Karpas-422 (cell line): ENCODE measurements around the gene DHRS7B. TPM values are rescaled to one million over a fixed set of nuclear protein-coding genes. Genes with fewer than 3 reads are reported as not detected.
"Not testable (repeated sequence)": the region's sequence is repeated elsewhere in the genome, so short reads cannot be mapped to it uniquely, and the experiment has no call there.

ENCODE experiments used
- DNase-seq: peaks from one replicate; pipeline ENCODE4 v3.0.0-alpha.2; 2015
- H2AFZ ChIP-seq: fragments of 200-600 bp; sonication (generic); 2 replicates; pipeline ENCODE4 v1.6.1; 2014; ENCODE audit warnings: antibody characterized with exemption, low read length, mixed read lengths
- H3K27ac ChIP-seq: fragments of 200-600 bp; sonication (generic); 2 replicates; pipeline ENCODE4 v1.5.1; 2014; ENCODE audit warnings: mild to moderate bottlenecking, low read length, moderate library complexity
- H3K27me3 ChIP-seq: fragments of 200-600 bp; sonication (generic); 2 replicates; pipeline ENCODE4 v1.6.1; 2014; ENCODE audit warnings: low read length, mixed read lengths
- H3K36me3 ChIP-seq: fragments of 200-600 bp; sonication (generic); 2 replicates; pipeline ENCODE4 v1.6.1; 2014; ENCODE audit warnings: low read length, mixed read lengths; ENCODE audit not compliant: insufficient read depth
- H3K4me1 ChIP-seq: fragments of 200-600 bp; sonication (generic); 2 replicates; pipeline ENCODE4 v1.6.1; 2014; ENCODE audit warnings: mild to moderate bottlenecking, low read length, mixed read lengths
- H3K4me2 ChIP-seq: fragments of 200-600 bp; sonication (generic); 2 replicates; pipeline ENCODE4 v1.6.1; 2014; ENCODE audit warnings: low read length, low read depth, mild to moderate bottlenecking; ENCODE audit not compliant: poor library complexity, severe bottlenecking
- H3K4me3 ChIP-seq: fragments of 200-600 bp; sonication (generic); 2 replicates; pipeline ENCODE4 v1.5.1; 2014; ENCODE audit warnings: mild to moderate bottlenecking, antibody characterized with exemption, low read length, mixed read lengths
- H3K79me2 ChIP-seq: fragments of 200-600 bp; sonication (generic); 2 replicates; pipeline ENCODE4 v1.6.1; 2014; ENCODE audit warnings: mild to moderate bottlenecking, low read length, mixed read lengths
- H3K9ac ChIP-seq: fragments of 200-600 bp; sonication (generic); 2 replicates; pipeline ENCODE4 v1.6.0; 2014; ENCODE audit warnings: low read length
- H3K9me2 ChIP-seq: fragments of 200-600 bp; sonication (generic), shearing (Covaris generic); replicated peaks from 2 replicates; pipeline ENCODE4 v1.6.0; 2014; ENCODE audit warnings: mild to moderate bottlenecking, low read length, moderate library complexity; ENCODE audit not compliant: insufficient read depth
- H3K9me3 ChIP-seq: fragments of 300-700, 200-600 bp; sonication (generic); 2 replicates; pipeline ENCODE4 v1.6.1; 2014; ENCODE audit warnings: low read length, mixed read lengths
- H4K20me1 ChIP-seq: fragments of 200-600 bp; sonication (generic); 2 replicates; pipeline ENCODE4 v1.6.1; 2014; ENCODE audit warnings: mild to moderate bottlenecking, antibody characterized with exemption, low read length, low read depth; ENCODE audit not compliant: insufficient read depth
- total RNA-seq: library from RNA; depleted of rRNA; stranded (reverse); fragments of >200 nt; shearing (Covaris generic); gene quantifications from 2 replicates; pipeline ENCODE4 v1.2.3, GENCODE V29; 2014; ENCODE audit warnings: low replicate concordance

DHRS7B gene
- total RNA-seq, 1 experiment from 2014 or later: 2.2 TPM

- peaks cover 47% of the 10 kb centered on the region for H3K79me2 ChIP-seq
These were observed 92.1 kb downstream of the DHRS7B start for GRCh38 chr17:21218831-21219380.

GRCh38 chr17:21223086-21223485, 96.3 kb downstream of the DHRS7B start:
- Histone ChIP-seq H3K36me3 (peaks cover 19% of the 10 kb centered on the region), H3K27ac (no peak overlapping the region), H3K4me1 (no peaks in the 10 kb centered on the region), H3K4me2 (no peak overlapping the region), H4K20me1 (no peaks in the 10 kb centered on the region), H3K79me2 (peaks cover 10% of the 10 kb centered on the region), H3K4me3 (no peak overlapping the region), H2AFZ (no peak overlapping the region), H3K9ac (no peak overlapping the region), H3K9me3 (no peaks in the 10 kb centered on the region), H3K27me3 (no peaks in the 10 kb centered on the region), H3K9me2 (no peaks in the 10 kb centered on the region)
- no peak for DNase-seq

More at GRCh38 chr17:21218831-21219380, 92.1 kb downstream of the DHRS7B start:
- Histone ChIP-seq H3K36me3 (peaks cover 24% of the 10 kb centered on the region), H2AFZ (no peak overlapping the region), H3K9ac (no peak overlapping the region), H3K27ac (no peak overlapping the region), H3K4me1 (peaks cover 14% of the 10 kb centered on the region), H4K20me1 (no peaks in the 10 kb centered on the region), H3K4me3 (no peak overlapping the region), H3K4me2 (no peak overlapping the region), H3K9me3 (no peaks in the 10 kb centered on the region), H3K9me2 (no peaks in the 10 kb centered on the region), H3K27me3 (no peaks in the 10 kb centered on the region)
- no peak for DNase-seq

GRCh38 chr17:21227277-21227676, 100.5 kb downstream of the DHRS7B start:
- H3K79me2 ChIP-seq, H3K9me2 ChIP-seq, H3K27me3 ChIP-seq, H3K4me2 ChIP-seq, H3K4me3 ChIP-seq, H2AFZ ChIP-seq, H3K27ac ChIP-seq, H3K4me1 ChIP-seq, H3K9me3 ChIP-seq, DNase-seq, H4K20me1 ChIP-seq, H3K36me3 ChIP-seq, H3K9ac ChIP-seq: not testable (repeated sequence)

- Histone ChIP-seq H3K4me2 (no peak overlapping the region), H4K20me1 (no peaks in the 10 kb centered on the region), H3K9me3 (no peaks in the 10 kb centered on the region), H3K4me1 (no peaks in the 10 kb centered on the region), H3K4me3 (no peak overlapping the region), H2AFZ (no peak overlapping the region), H3K27ac (no peak overlapping the region), H3K9ac (no peak overlapping the region), H3K36me3 (no peaks in the 10 kb centered on the region), H3K9me2 (no peaks in the 10 kb centered on the region), H3K79me2 (no peaks in the 10 kb centered on the region), H3K27me3 (no peaks in the 10 kb centered on the region)
- no peak for DNase-seq
These were observed 101.3 kb downstream of the DHRS7B start for GRCh38 chr17:21228111-21228510.

- Histone ChIP-seq H3K9ac (no peak overlapping the region), H4K20me1 (no peaks in the 10 kb centered on the region), H3K9me3 (no peaks in the 10 kb centered on the region), H3K36me3 (no peaks in the 10 kb centered on the region), H3K4me3 (no peak overlapping the region), H3K27me3 (no peaks in the 10 kb centered on the region), H3K9me2 (no peaks in the 10 kb centered on the region), H3K27ac (no peak overlapping the region), H3K4me1 (no peaks in the 10 kb centered on the region), H2AFZ (no peak overlapping the region), H3K4me2 (no peak overlapping the region), H3K79me2 (no peaks in the 10 kb centered on the region)
- no peak for DNase-seq
These were observed 102.1 kb downstream of the DHRS7B start for GRCh38 chr17:21228845-21229244.

- Histone ChIP-seq H3K27ac (no peak overlapping the region), H3K9me2 (no peaks in the 10 kb centered on the region), H3K4me2 (no peak overlapping the region), H3K4me3 (no peak overlapping the region), H3K9me3 (no peaks in the 10 kb centered on the region), H3K9ac (no peak overlapping the region), H4K20me1 (no peaks in the 10 kb centered on the region), H3K4me1 (no peaks in the 10 kb centered on the region), H3K79me2 (no peaks in the 10 kb centered on the region), H2AFZ (no peak overlapping the region), H3K27me3 (no peaks in the 10 kb centered on the region), H3K36me3 (no peaks in the 10 kb centered on the region)
- no peak for DNase-seq
These were observed 104.8 kb downstream of the DHRS7B start for GRCh38 chr17:21231533-21231932.

- Histone ChIP-seq H4K20me1 (no peaks in the 10 kb centered on the region), H3K9me3 (no peaks in the 10 kb centered on the region), H3K36me3 (no peaks in the 10 kb centered on the region), H3K79me2 (no peaks in the 10 kb centered on the region), H3K4me3 (no peak overlapping the region), H3K4me2 (no peak overlapping the region), H3K9ac (no peak overlapping the region), H3K27me3 (no peaks in the 10 kb centered on the region), H2AFZ (no peak overlapping the region), H3K4me1 (no peaks in the 10 kb centered on the region), H3K9me2 (no peaks in the 10 kb centered on the region), H3K27ac (no peak overlapping the region)
- DNase-seq: no peak
These were observed 105.4 kb downstream of the DHRS7B start for GRCh38 chr17:21232033-21232749.

- no peaks in the 10 kb centered on the region for H3K27me3 ChIP-seq
- H3K79me2 ChIP-seq: no peaks in the 10 kb centered on the region
- H3K4me3 ChIP-seq: no peak overlapping the region
- H3K9ac ChIP-seq: no peak overlapping the region
- H4K20me1 ChIP-seq: no peaks in the 10 kb centered on the region
- H2AFZ ChIP-seq: no peak overlapping the region
- no peaks in the 10 kb centered on the region for H3K36me3 ChIP-seq
- no peaks in the 10 kb centered on the region for H3K4me1 ChIP-seq
- no peaks in the 10 kb centered on the region for H3K9me2 ChIP-seq
- DNase-seq: no peak
- no peak overlapping the region for H3K4me2 ChIP-seq
- H3K27ac ChIP-seq: no peak overlapping the region
- H3K9me3 ChIP-seq: no peaks in the 10 kb centered on the region
These were observed 107.0 kb downstream of the DHRS7B start for GRCh38 chr17:21233581-21234347.
